Testis (tissue), 2 donors: ENCODE measurements around the gene SUGP2.

Source experiments
- CTCF ChIP-seq, 3 experiments: fragments of 450-650 bp in 2 of 3; fragments of 200-600 bp in 1 of 3; sonication (generic) in 1 of 3; IDR thresholded peaks; one replicate each; pipeline ENCODE4 v1.5.1; 2016 to 2019; ENCODE audit warnings: antibody characterized with exemption in 3 of 3, mild to moderate bottlenecking in 2 of 3, moderate library complexity in 1 of 3
- POLR2A ChIP-seq: fragments of 450-650 bp; IDR thresholded peaks from one replicate; pipeline ENCODE4 v1.6.1; 2017; ENCODE audit warnings: antibody characterized with exemption, mild to moderate bottlenecking, moderate library complexity

- TF ChIP-seq CTCF (IDR thresholded peaks at IDR 0.05) (no peak), POLR2A (no peak)
Observed at GRCh38 chr19:19050104-19050503, 16.8 kb upstream of the SUGP2 start.
